Neuronal stem cell (in vitro differentiated cells): Measurements from ENCODE around the gene LIN28B.

Experiments used
- DNase-seq: peaks from one replicate; pipeline ENCODE4 v3.0.0-alpha.2; 2013; ENCODE audit warnings: low spot score
- H2AFZ ChIP-seq: one replicate; pipeline ENCODE4 v1.6.1; 2013; ENCODE audit warnings: mild to moderate bottlenecking, low read length, inconsistent platforms
- H2AK5ac ChIP-seq: 2 replicates; pipeline ENCODE4 v1.6.1; 2013; ENCODE audit warnings: low read depth, mild to moderate bottlenecking, inconsistent platforms, low read length, moderate library complexity, mixed read lengths
- H2BK120ac ChIP-seq: 2 replicates; pipeline ENCODE4 v1.6.1; 2013; ENCODE audit warnings: low read depth, mild to moderate bottlenecking, inconsistent platforms, low read length, moderate library complexity, mixed read lengths
- H2BK12ac ChIP-seq: one replicate; pipeline ENCODE4 v1.6.1; 2013; ENCODE audit warnings: low read length, inconsistent platforms
- H2BK15ac ChIP-seq: 2 replicates; pipeline ENCODE4 v1.6.1; 2013; ENCODE audit warnings: mild to moderate bottlenecking, low read length, inconsistent platforms, mixed read lengths
- H2BK5ac ChIP-seq: one replicate; pipeline ENCODE4 v1.6.1; 2013; ENCODE audit warnings: inconsistent platforms, mild to moderate bottlenecking, low read length, moderate library complexity
- H3K14ac ChIP-seq: one replicate; pipeline ENCODE4 v1.6.1; 2013; ENCODE audit warnings: low read length, inconsistent platforms
- H3K18ac ChIP-seq: 2 replicates; pipeline ENCODE4 v1.6.1; 2013; ENCODE audit warnings: low read length, inconsistent platforms
- H3K23ac ChIP-seq: 2 replicates; pipeline ENCODE4 v1.6.1; 2013; ENCODE audit warnings: low read depth, mild to moderate bottlenecking, mixed read lengths, low read length, inconsistent platforms; ENCODE audit not compliant: poor library complexity
- H3K27ac ChIP-seq: replicated peaks from 3 replicates; pipeline ENCODE4 v1.5.1; 2013; ENCODE audit warnings: low read length, inconsistent platforms
- H3K27me3 ChIP-seq, 3 experiments: 2 replicates each; pipeline ENCODE4 v1.6.1; 2013; ENCODE audit warnings: low read length in 3 of 3, mild to moderate bottlenecking in 2 of 3, inconsistent platforms in 1 of 3, low read depth in 1 of 3, mixed read lengths in 1 of 3, moderate library complexity in 1 of 3; ENCODE audit not compliant: control insufficient read depth in 3 of 3, insufficient read depth in 3 of 3
- H3K36me3 ChIP-seq, 2 donors: replicated peaks in 1 of 2; 2 replicates each; pipeline ENCODE4 v1.6.1; 2013; ENCODE audit warnings: low read length in 2 of 2; ENCODE audit not compliant: control insufficient read depth in 2 of 2, insufficient read depth in 2 of 2
- H3K4ac ChIP-seq: 2 replicates; pipeline ENCODE4 v1.6.1; 2013; ENCODE audit warnings: inconsistent platforms, mild to moderate bottlenecking, low read length, moderate library complexity
- H3K4me1 ChIP-seq, 2 donors: 1 replicate in 1 of 2; 2 replicates in 1 of 2; pipeline ENCODE4 v1.6.1; 2013; ENCODE audit warnings: low read length in 2 of 2, low read depth in 1 of 2; ENCODE audit not compliant: control insufficient read depth in 2 of 2, insufficient read depth in 1 of 2
- H3K4me2 ChIP-seq: one replicate; pipeline ENCODE4 v1.6.1; 2013; ENCODE audit warnings: mild to moderate bottlenecking, low read length, inconsistent platforms; ENCODE audit not compliant: insufficient read depth, poor library complexity, severe bottlenecking
- H3K4me3 ChIP-seq, 2 donors: 2 replicates each; pipeline ENCODE4 v1.5.1; 2013; ENCODE audit warnings: low read length in 2 of 2, mild to moderate bottlenecking in 2 of 2, inconsistent platforms in 1 of 2, moderate library complexity in 1 of 2
- H3K79me1 ChIP-seq: one replicate; pipeline ENCODE4 v1.6.1; 2013; ENCODE audit warnings: low read depth, mild to moderate bottlenecking, inconsistent platforms, low read length, moderate library complexity
- H3K9ac ChIP-seq: one replicate; pipeline ENCODE4 v1.6.1; 2013; ENCODE audit warnings: mild to moderate bottlenecking, low read depth, low read length, inconsistent platforms; ENCODE audit not compliant: poor library complexity
- H3K9me3 ChIP-seq, 2 donors: replicated peaks in 1 of 2; 2 replicates each; pipeline versions ENCODE3 to v1.6.1; 2013; ENCODE audit warnings: low read length in 2 of 2, mild to moderate bottlenecking in 2 of 2, inconsistent platforms in 1 of 2, low read depth in 1 of 2, mixed read lengths in 1 of 2, moderate library complexity in 1 of 2; ENCODE audit not compliant: control insufficient read depth in 2 of 2, insufficient read depth in 1 of 2
- H4K8ac ChIP-seq: one replicate; pipeline ENCODE4 v1.6.1; 2013; ENCODE audit warnings: low read depth, mild to moderate bottlenecking, inconsistent platforms, low read length, moderate library complexity
- H4K91ac ChIP-seq: one replicate; pipeline ENCODE4 v1.6.1; 2013; ENCODE audit warnings: low read length, low read depth, mild to moderate bottlenecking, inconsistent platforms; ENCODE audit not compliant: poor library complexity
- WGBS, 2 donors: extraction: QIAGEN DNeasy Blood & Tissue Kit; methylation state at CpG; one replicate each; pipeline ENCODE4 v1.1.7; 2013; ENCODE audit warnings: missing lambda C conversion rate in 2 of 2, mixed read lengths in 1 of 2; ENCODE audit not compliant: insufficient read length in 2 of 2, insufficient replicate concordance in 1 of 2; ENCODE audit errors: extremely low coverage in 2 of 2; 5-methylcytosine and 5-hydroxymethylcytosine counted together

The LIN28B gene

DNA sequence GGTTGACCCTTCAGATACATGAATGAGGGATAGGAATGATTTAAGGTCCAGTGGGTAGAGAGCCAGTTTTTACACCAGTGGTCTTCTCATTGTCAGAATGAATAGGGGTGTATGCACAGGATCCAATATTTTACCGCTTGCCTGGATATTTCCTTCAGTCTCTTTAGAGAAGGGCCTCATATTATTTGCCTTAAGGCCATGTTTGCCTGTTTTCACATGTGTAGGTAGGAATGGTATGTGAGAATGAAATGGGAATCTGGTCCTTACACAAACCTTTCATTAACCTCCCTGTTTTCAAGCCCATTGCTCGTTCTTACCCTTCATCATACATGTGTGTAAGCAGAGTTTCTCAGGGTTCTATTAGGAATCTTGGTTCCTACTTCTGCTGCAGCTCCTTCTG lies 62.4 kb downstream of the LIN28B start:
- no peak overlapping the region for H2BK12ac ChIP-seq
- H3K4me1 ChIP-seq, result peaks cover 0 to 3% of the 10 kb centered on the region in 2 donors
- H2BK5ac ChIP-seq, result no peak overlapping the region
- H3K36me3 ChIP-seq, result no peaks in the 10 kb centered on the region
- no peak overlapping the region for H2BK120ac ChIP-seq
- H3K18ac ChIP-seq, result no peak overlapping the region
- H2AFZ ChIP-seq, result no peak overlapping the region
- no peak overlapping the region for H3K9ac ChIP-seq
- no peak overlapping the region for H3K4ac ChIP-seq
- H3K9me3 ChIP-seq, result no peaks in the 10 kb centered on the region
- no peak overlapping the region for H3K4me3 ChIP-seq
- H4K91ac ChIP-seq, result no peak overlapping the region
- H3K4me2 ChIP-seq, result no peak overlapping the region
- no peak overlapping the region for H3K23ac ChIP-seq
- DNase-seq, result no peak
- H3K79me1 ChIP-seq, result no peaks in the 10 kb centered on the region
- no peak overlapping the region for H4K8ac ChIP-seq
- no peak overlapping the region for H2AK5ac ChIP-seq
- H3K27me3 ChIP-seq, result no peaks in the 10 kb centered on the region
- no peak overlapping the region for H3K27ac ChIP-seq
- no CpG with 5 or more reads among the region's 2 CpGs for WGBS, 2 donors
- H2BK15ac ChIP-seq, result no peak overlapping the region
- no peak overlapping the region for H3K14ac ChIP-seq

DNA sequence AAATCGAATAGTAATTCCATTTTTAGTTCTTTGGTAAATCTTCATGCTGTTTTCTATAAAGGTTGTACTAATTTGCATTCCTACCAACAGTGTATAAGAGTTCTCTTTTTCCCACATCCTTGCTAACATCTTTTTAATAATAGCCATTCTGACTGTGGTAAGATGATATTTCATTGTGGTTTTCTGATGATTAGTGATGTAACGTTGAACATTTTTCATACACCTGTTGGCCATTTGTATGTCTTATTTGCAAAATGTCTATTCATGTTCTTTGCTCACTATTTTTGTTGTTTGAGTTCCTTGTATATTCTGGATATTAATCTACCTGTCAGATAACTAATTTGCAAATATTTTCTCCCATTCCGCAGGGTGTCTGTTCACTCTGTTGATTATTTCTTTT lies 64.5 kb downstream of the LIN28B start:
- H3K14ac ChIP-seq, result no peak overlapping the region
- no peaks in the 10 kb centered on the region for H3K79me1 ChIP-seq
- peaks cover 3 to 4% of the 10 kb centered on the region in 2 donors for H3K4me1 ChIP-seq
- H3K23ac ChIP-seq, result no peak overlapping the region
- H2AK5ac ChIP-seq, result no peak overlapping the region
- H3K27me3 ChIP-seq, result no peaks in the 10 kb centered on the region
- H3K27ac ChIP-seq, result no peak overlapping the region
- H2BK12ac ChIP-seq, result no peak overlapping the region
- no peak overlapping the region for H3K9ac ChIP-seq
- no CpG with 5 or more reads among the region's 3 CpGs for WGBS, 2 donors
- H3K4ac ChIP-seq, result no peak overlapping the region
- no peak overlapping the region for H4K91ac ChIP-seq
- no peak overlapping the region for H2BK15ac ChIP-seq
- H3K4me2 ChIP-seq, result no peak overlapping the region
- H3K9me3 ChIP-seq, result no peaks in the 10 kb centered on the region
- no peak overlapping the region for H2BK120ac ChIP-seq
- no peak overlapping the region for H2AFZ ChIP-seq
- H2BK5ac ChIP-seq, result no peak overlapping the region
- H3K4me3 ChIP-seq, result no peak overlapping the region
- no peak overlapping the region for H4K8ac ChIP-seq
- no peak overlapping the region for H3K18ac ChIP-seq
- no peak for DNase-seq
- peaks cover 0 to 6% of the 10 kb centered on the region in 2 donors for H3K36me3 ChIP-seq

DNA sequence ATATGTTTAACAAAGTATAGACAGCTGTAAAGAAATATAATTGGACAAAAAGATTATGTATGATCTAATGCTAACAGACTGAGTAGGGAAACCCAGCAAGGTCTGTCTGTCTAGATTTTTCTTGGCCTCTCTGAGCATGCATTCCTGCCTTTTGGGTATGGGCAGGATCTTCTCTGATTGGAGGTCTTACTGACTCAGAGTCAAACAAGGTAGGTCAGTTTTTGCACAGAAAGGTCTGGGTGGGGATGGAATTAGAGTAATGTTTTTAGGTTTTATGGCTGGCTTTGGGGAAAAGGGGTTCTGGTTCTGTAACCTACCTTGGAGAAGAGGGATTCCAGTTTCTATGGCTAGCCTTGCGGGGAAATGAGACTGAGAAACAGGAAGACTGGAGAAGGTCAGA lies 65.5 kb downstream of the LIN28B start:
- no peak overlapping the region for H3K9ac ChIP-seq
- H4K8ac ChIP-seq, result no peak overlapping the region
- H2BK120ac ChIP-seq, result no peak overlapping the region
- H3K18ac ChIP-seq, result no peak overlapping the region
- no peak overlapping the region for H2AFZ ChIP-seq
- DNase-seq, result no peak
- H3K79me1 ChIP-seq, result no peaks in the 10 kb centered on the region
- no peak overlapping the region for H4K91ac ChIP-seq
- H2BK12ac ChIP-seq, result no peak overlapping the region
- no peak overlapping the region for H2AK5ac ChIP-seq
- no peak overlapping the region for H2BK15ac ChIP-seq
- no CpG with 5 or more reads among the region's 1 CpG for WGBS, 2 donors
- H3K9me3 ChIP-seq, result peaks cover 0 to 4% of the 10 kb centered on the region in 2 donors
- peaks cover 0 to 17% of the 10 kb centered on the region in 2 donors for H3K36me3 ChIP-seq
- no peak overlapping the region for H3K4me2 ChIP-seq
- no peak overlapping the region for H3K14ac ChIP-seq
- H3K27me3 ChIP-seq, result no peaks in the 10 kb centered on the region
- no peak overlapping the region for H3K4me3 ChIP-seq
- peaks cover 3 to 4% of the 10 kb centered on the region in 2 donors for H3K4me1 ChIP-seq
- no peak overlapping the region for H3K4ac ChIP-seq
- H2BK5ac ChIP-seq, result no peak overlapping the region
- H3K27ac ChIP-seq, result peak overlapping the region; percentile 68
- no peak overlapping the region for H3K23ac ChIP-seq

DNA sequence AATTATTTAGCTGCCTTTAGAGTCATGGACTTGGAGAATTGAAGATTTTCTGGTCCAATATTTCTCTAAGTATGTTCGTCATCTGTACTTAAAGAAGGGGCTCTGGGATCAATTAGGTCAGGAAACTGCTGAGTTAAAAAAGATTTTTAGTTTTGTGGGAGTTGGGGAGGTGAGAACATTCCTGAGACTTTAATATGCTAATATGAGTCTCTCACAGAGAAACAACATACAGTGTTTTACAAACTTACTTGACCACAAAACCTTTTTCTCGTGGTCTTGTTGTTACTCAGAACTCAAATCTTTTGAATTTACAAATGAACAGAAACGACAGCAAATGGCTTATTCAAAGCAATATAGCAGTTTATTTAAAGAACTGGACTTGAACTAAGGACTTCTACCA lies 67.9 kb downstream of the LIN28B start:
- WGBS, 2 donors, result no CpG with 5 or more reads among the region's 3 CpGs

More for the DNA sequence above, 67.9 kb downstream of the LIN28B start:
- H4K91ac ChIP-seq, result no peak overlapping the region
- H3K27ac ChIP-seq, result no peak overlapping the region
- H3K4me1 ChIP-seq, result peaks cover 4 to 5% of the 10 kb centered on the region in 2 donors
- peaks cover 0 to 40% of the 10 kb centered on the region in 2 donors for H3K36me3 ChIP-seq
- H3K14ac ChIP-seq, result no peak overlapping the region
- DNase-seq, result no peak
- no peak overlapping the region for H3K23ac ChIP-seq
- H2AK5ac ChIP-seq, result no peak overlapping the region
- H2BK12ac ChIP-seq, result no peak overlapping the region
- no peak overlapping the region for H3K9ac ChIP-seq
- no peaks in the 10 kb centered on the region for H3K79me1 ChIP-seq
- H3K4me3 ChIP-seq, result no peak overlapping the region
- no peak overlapping the region for H2AFZ ChIP-seq
- H3K27me3 ChIP-seq, result no peaks in the 10 kb centered on the region
- H3K4me2 ChIP-seq, result no peak overlapping the region
- H3K4ac ChIP-seq, result no peak overlapping the region
- H4K8ac ChIP-seq, result no peak overlapping the region
- H2BK5ac ChIP-seq, result no peak overlapping the region
- no peak overlapping the region for H2BK15ac ChIP-seq
- H2BK120ac ChIP-seq, result no peak overlapping the region
- H3K18ac ChIP-seq, result no peak overlapping the region
- peaks cover 0 to 4% of the 10 kb centered on the region in 2 donors for H3K9me3 ChIP-seq
